Peyer's patch (tissue), 4 donors: ENCODE measurements around the gene OR2B2. TPM values are rescaled to one million over a fixed set of nuclear protein-coding genes. Genes with fewer than 3 reads are reported as not detected.
A peak's percentile ranks its signal among the peaks of the same experiment; 100 is the strongest.

Experiments
- DNase-seq, 3 donors: peaks; one replicate each; pipeline ENCODE4 v3.0.0-alpha.2; 2017 to 2019
- H3K27ac ChIP-seq, 4 donors: fragments of 200-600 bp; sonication (generic); one replicate each; pipeline ENCODE4 v1.5.1; 2016 to 2019
- H3K27me3 ChIP-seq, 2 donors: fragments of 200-600 bp; sonication (generic); one replicate each; pipeline ENCODE4 v1.5.1; 2019
- H3K36me3 ChIP-seq, 3 donors: fragments of 200-600 bp; sonication (generic); one replicate each; pipeline ENCODE4 v1.5.1; 2016 to 2019
- H3K4me1 ChIP-seq, 4 donors: fragments of 200-600 bp; sonication (generic); one replicate each; pipeline ENCODE4 v1.5.1; 2016 to 2019
- H3K4me3 ChIP-seq, 4 donors: fragments of 200-600 bp; sonication (generic); 1 replicate in 3 of 4; 2 replicates in 1 of 4; pipeline ENCODE4 v1.5.1; 2016 to 2019; ENCODE audit warnings: mild to moderate bottlenecking in 1 of 4
- H3K9me3 ChIP-seq, 4 donors: fragments of 200-600 bp; sonication (generic); one replicate each; pipeline ENCODE4 v1.5.1; 2016 to 2019; ENCODE audit warnings: mild to moderate bottlenecking in 1 of 4
- POLR2A ChIP-seq, 2 donors: fragments of 450-650 bp; IDR thresholded peaks; one replicate each; pipeline ENCODE4 v1.5.1; 2017; ENCODE audit warnings: antibody characterized with exemption in 2 of 2, mild to moderate bottlenecking in 2 of 2, moderate library complexity in 2 of 2
- total RNA-seq, 4 donors: library from RNA; depleted of rRNA; stranded (reverse); fragments of >200 nt; gene quantifications; one replicate each; pipeline ENCODE4 v1.1.0, GENCODE V29; 2016
- TF ChIP-seq, protein P1 (sequence below), 6 experiments: fragments of 450-650 bp in 4 of 6; fragments of 200-600 bp in 2 of 6; sonication (generic) in 1 of 6; IDR thresholded peaks; one replicate each; pipeline ENCODE4 v1.5.1; 2017 to 2019; ENCODE audit warnings: antibody characterized with exemption in 6 of 6, mild to moderate bottlenecking in 3 of 6, moderate library complexity in 1 of 6

The OR2B2 gene
- total RNA-seq, 4 donors from 2014 or later: not detected

DNA sequence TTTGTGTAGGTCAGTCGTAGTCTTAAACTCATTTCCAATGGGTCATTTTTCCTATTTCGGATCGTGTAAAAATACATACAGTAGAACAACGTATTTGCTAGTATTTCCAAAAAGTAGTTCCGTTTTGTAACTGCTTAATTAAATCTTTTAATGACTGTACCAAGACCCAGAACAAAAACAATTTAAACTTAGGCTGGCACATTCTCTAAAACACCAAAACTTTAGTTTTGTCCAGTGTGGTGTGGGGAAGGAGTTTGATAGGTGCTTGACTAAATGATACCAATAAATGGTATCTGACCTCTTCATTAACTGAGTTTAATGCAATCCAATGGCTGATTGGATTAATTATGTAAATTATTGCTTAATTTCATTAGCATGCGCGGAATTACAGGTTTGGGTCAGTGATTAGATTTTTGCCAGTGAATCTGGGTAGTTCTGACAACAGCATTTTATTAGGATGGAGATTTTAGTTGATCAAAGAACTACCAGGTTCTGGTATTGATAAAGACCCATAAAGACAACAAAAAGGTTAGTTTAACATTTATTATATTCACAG, 20.8 kb downstream of the OR2B2 start:
- Histone ChIP-seq H3K27me3 (no peaks in the 10 kb centered on the region), H3K27ac (peak overlapping the region in 2 of 4 donors; percentile 51 to 55), H3K36me3 (no peaks in the 10 kb centered on the region)

DNA sequence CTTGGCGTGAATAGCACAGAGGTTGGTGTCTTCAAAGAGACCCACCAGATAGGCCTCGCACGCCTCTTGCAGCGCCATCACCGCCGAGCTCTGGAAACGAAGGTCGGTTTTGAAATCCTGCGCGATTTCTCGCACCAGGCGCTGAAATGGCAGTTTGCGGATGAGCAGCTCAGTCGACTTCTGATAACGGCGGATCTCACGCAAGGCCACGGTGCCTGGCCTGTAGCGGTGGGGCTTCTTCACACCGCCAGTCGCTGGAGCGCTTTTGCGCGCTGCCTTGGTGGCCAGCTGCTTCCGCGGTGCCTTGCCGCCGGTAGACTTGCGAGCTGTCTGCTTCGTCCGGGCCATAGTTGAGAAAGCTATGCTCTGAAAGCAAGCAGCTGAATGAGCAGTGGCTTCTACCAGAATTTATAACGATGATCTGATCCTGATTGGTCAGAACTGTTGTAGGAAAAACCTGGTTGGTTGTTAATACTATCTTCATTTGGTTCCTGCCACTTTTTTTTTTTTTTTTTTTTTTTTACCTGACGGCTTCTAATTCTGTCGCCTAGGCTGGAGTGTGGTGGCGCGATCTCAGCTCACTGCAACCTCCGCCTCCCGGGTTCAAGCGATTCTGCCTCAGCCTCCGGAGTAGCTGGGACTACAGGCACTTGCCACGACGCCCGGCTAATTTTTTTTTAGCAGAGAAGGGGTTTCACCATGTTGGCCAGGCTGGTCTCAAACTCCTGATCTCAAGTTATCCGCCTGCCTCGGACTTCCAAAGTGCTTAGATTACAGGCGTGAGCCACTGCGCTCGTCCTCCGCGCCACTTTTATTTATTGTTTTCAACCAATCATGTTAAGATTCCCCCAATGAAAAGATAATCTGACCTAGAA, 21.5 kb downstream of the OR2B2 start:
- no peaks in the 10 kb centered on the region for H3K9me3 ChIP-seq
- H3K36me3 ChIP-seq: no peaks in the 10 kb centered on the region
- peak; percentile 70 to 90 (median 81) for DNase-seq
- H3K4me1 ChIP-seq: peaks cover 0 to 10% (median 2%) of the 10 kb centered on the region in 4 donors
- peak overlapping the region; percentile 44 to 87 (median 60) for H3K27ac ChIP-seq
- peak overlapping the region; percentile 23 to 58 (median 51) for H3K4me3 ChIP-seq
- H3K27me3 ChIP-seq: no peaks in the 10 kb centered on the region
- TF ChIP-seq POLR2A (IDR thresholded peaks at IDR 0.05): peak; percentile 94 to 96
- TF ChIP-seq, protein P1, sequence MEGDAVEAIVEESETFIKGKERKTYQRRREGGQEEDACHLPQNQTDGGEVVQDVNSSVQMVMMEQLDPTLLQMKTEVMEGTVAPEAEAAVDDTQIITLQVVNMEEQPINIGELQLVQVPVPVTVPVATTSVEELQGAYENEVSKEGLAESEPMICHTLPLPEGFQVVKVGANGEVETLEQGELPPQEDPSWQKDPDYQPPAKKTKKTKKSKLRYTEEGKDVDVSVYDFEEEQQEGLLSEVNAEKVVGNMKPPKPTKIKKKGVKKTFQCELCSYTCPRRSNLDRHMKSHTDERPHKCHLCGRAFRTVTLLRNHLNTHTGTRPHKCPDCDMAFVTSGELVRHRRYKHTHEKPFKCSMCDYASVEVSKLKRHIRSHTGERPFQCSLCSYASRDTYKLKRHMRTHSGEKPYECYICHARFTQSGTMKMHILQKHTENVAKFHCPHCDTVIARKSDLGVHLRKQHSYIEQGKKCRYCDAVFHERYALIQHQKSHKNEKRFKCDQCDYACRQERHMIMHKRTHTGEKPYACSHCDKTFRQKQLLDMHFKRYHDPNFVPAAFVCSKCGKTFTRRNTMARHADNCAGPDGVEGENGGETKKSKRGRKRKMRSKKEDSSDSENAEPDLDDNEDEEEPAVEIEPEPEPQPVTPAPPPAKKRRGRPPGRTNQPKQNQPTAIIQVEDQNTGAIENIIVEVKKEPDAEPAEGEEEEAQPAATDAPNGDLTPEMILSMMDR (IDR thresholded peaks at IDR 0.05): peak in 1 of 6 experiments; percentile 6

More for the DNA sequence above, 20.8 kb downstream of the OR2B2 start:
- peaks cover 0 to 10% (median 2%) of the 10 kb centered on the region in 4 donors for H3K4me1 ChIP-seq
- H3K4me3 ChIP-seq: peak overlapping the region in 2 of 4 donors; percentile 15 to 55
- DNase-seq: no peak
- no peaks in the 10 kb centered on the region for H3K9me3 ChIP-seq
- TF ChIP-seq, protein P1 (IDR thresholded peaks at IDR 0.05): no peak
- TF ChIP-seq POLR2A (IDR thresholded peaks at IDR 0.05): no peak

DNA sequence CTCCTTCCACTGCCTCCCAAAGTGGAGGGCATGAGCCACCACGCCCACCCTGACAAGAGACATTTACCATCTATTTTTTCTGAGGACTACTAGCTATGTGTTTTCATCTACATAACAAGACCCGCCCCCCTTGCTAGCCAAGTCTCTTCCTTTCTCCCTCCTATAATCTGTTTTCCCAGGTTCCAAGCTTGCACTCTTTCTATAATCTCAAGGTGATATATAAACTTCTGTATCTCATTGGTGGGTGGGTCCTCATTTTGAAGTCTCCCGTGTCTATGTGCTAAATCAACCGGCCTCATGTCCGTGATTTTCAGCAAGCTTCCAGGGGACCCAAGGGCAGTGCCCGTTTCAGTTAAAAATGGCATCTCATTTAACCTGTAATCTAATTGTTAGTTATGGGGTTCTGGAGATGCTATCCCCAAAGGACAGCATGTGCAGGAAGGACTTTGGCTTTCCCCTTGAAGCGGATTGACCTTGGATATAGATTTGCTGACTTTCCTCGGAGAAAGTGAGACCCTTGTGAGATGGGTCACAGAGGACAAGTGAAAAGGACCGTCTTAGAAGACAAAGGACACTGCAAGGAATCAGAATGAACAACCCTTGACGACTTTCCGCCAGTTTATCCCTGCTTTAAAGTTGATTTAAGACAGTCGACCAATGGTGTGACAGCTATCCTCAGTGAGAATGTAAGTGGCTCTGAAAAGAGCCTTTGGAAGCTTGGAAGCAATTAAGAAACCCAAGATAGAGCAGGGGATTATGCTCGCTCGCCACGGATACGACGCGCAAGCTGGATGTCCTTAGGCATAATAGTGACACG, 22.4 kb downstream of the OR2B2 start:
- H3K27ac ChIP-seq: peak overlapping the region; percentile 44 to 87 (median 60)

DNA sequence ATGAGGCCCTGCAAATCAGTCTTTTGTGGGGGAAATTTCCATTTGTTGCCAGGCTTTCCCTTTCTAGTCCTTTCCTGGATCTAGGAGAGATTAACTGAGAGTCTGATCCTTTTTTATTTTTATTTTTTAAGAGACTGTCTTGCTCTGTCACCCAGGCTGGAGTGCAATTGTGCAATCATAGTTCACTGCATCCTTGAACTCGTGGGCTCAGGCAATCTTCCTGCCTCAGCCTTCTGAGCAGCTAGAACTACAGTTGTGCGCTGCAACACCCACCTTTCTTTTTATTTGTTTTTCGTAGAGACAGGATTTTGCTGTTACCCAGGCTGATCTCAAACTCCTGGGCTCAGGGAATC, 22.9 kb downstream of the OR2B2 start:
- TF ChIP-seq POLR2A (IDR thresholded peaks at IDR 0.05): no peak
- TF ChIP-seq, protein P1 (IDR thresholded peaks at IDR 0.05): no peak
- DNase-seq: no peak
- Histone ChIP-seq H3K27ac (no peak overlapping the region), H3K9me3 (no peaks in the 10 kb centered on the region), H3K4me3 (no peak overlapping the region), H3K4me1 (peaks cover 0 to 10% (median 2%) of the 10 kb centered on the region in 4 donors), H3K27me3 (no peaks in the 10 kb centered on the region), H3K36me3 (no peaks in the 10 kb centered on the region)

More for the DNA sequence above, 22.4 kb downstream of the OR2B2 start:
- no peaks in the 10 kb centered on the region for H3K27me3 ChIP-seq
- TF ChIP-seq, protein P1 (IDR thresholded peaks at IDR 0.05): no peak
- TF ChIP-seq POLR2A (IDR thresholded peaks at IDR 0.05): no peak
- peaks cover 0 to 10% (median 2%) of the 10 kb centered on the region in 4 donors for H3K4me1 ChIP-seq
- H3K36me3 ChIP-seq: no peaks in the 10 kb centered on the region
- no peak for DNase-seq
- peak overlapping the region; percentile 23 to 58 (median 51) for H3K4me3 ChIP-seq
- no peaks in the 10 kb centered on the region for H3K9me3 ChIP-seq

DNA sequence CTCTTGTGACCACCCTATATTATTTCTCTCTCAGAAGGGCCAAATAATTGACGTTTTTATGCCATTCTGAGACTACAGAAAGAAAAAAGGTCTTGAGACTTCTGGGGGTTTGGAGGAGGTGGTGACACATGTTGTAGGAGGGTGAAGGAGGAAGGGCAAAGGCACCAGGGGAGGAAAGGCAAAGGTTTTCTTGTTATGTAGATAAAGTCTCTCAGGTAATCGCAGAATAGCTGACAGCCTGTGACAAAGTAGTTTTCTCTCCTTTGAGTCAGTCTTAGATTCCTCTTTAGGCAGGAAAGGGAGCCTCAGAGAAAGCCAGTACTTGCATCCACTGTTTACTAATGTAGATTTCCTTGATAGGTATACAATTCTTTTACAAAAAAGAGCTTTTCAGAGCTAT, 23.6 kb downstream of the OR2B2 start:
- H3K4me1 ChIP-seq: peaks cover 0 to 8% (median 2%) of the 10 kb centered on the region in 4 donors
- H3K27ac ChIP-seq: no peak overlapping the region
- no peaks in the 10 kb centered on the region for H3K36me3 ChIP-seq
- no peak overlapping the region for H3K4me3 ChIP-seq
- no peaks in the 10 kb centered on the region for H3K27me3 ChIP-seq
- no peak for DNase-seq
- TF ChIP-seq POLR2A (IDR thresholded peaks at IDR 0.05): no peak
- TF ChIP-seq, protein P1 (IDR thresholded peaks at IDR 0.05): no peak
- H3K9me3 ChIP-seq: no peaks in the 10 kb centered on the region
